Islet of Langerhans (tissue), 1 donor: ENCODE measurements around the gene PRAMEF12.
"Not testable (repeated sequence)": the region's sequence is repeated elsewhere in the genome, so short reads cannot be mapped to it uniquely, and the experiment has no call there.

Experiments used
- FAIRE-seq: peaks from one replicate; lab custom pipeline; 2011; peaks lifted over from hg19 to GRCh38; lab: Jason Lieb, UNC

PRAMEF12 gene

GRCh38 chr1:12773438-12773837, at the start of gene PRAMEF12:
PRAMEF12 (plus strand) TSS chr1:12773738; CDS start chr1:12774868, 1,130 bp downstream.
- FAIRE-seq = no peak

- no peak for FAIRE-seq
Observed at GRCh38 chr1:12728391-12728790, 45.1 kb upstream of the PRAMEF12 start.

- FAIRE-seq = no peak
Observed at GRCh38 chr1:12730156-12730555, 43.4 kb upstream of the PRAMEF12 start.

GRCh38 chr1:12731084-12731483, 42.5 kb upstream of the PRAMEF12 start:
- not testable (repeated sequence) for FAIRE-seq

- FAIRE-seq = no peak
Observed at GRCh38 chr1:12734651-12735050, 38.9 kb upstream of the PRAMEF12 start.

GRCh38 chr1:12738934-12739333, 34.6 kb upstream of the PRAMEF12 start:
- no peak for FAIRE-seq

GRCh38 chr1:12739613-12740012, 33.9 kb upstream of the PRAMEF12 start:
- FAIRE-seq = no peak

GRCh38 chr1:12741946-12742345, 31.6 kb upstream of the PRAMEF12 start:
- no peak for FAIRE-seq

- FAIRE-seq = no peak
Observed at GRCh38 chr1:12745126-12745991, 28.2 kb upstream of the PRAMEF12 start.

- peak; percentile 99 for FAIRE-seq
Observed at GRCh38 chr1:12745992-12746323, 27.6 kb upstream of the PRAMEF12 start, which contains the start of gene CFAP107. CFAP107 (plus strand) TSS chr1:12746200; CDS start chr1:12746431, 231 bp downstream.

GRCh38 chr1:12748778-12749355, 24.7 kb upstream of the PRAMEF12 start:
- no peak for FAIRE-seq

GRCh38 chr1:12754738-12755137, 18.8 kb upstream of the PRAMEF12 start:
- no peak for FAIRE-seq

- no peak for FAIRE-seq
Observed at GRCh38 chr1:12756273-12756672, 17.3 kb upstream of the PRAMEF12 start.

- no peak for FAIRE-seq
Observed at GRCh38 chr1:12756768-12757413, 16.6 kb upstream of the PRAMEF12 start.

GRCh38 chr1:12757836-12758235, 15.7 kb upstream of the PRAMEF12 start:
- no peak for FAIRE-seq

GRCh38 chr1:12760256-12760795, 13.2 kb upstream of the PRAMEF12 start:
- no peak for FAIRE-seq

- FAIRE-seq = no peak
Observed at GRCh38 chr1:12761781-12762180, 11.8 kb upstream of the PRAMEF12 start.

GRCh38 chr1:12762766-12763165, 10.8 kb upstream of the PRAMEF12 start:
- FAIRE-seq = no peak

- no peak for FAIRE-seq
Observed at GRCh38 chr1:12763479-12763878, 10.1 kb upstream of the PRAMEF12 start.

- no peak for FAIRE-seq
Observed at GRCh38 chr1:12764016-12764415, 9.5 kb upstream of the PRAMEF12 start.

- no peak for FAIRE-seq
Observed at GRCh38 chr1:12769031-12769430, 4.5 kb upstream of the PRAMEF12 start.

- no peak for FAIRE-seq
Observed at GRCh38 chr1:12769976-12770505, 3.5 kb upstream of the PRAMEF12 start.

- FAIRE-seq = no peak
Observed at GRCh38 chr1:12770620-12771019, 2.9 kb upstream of the PRAMEF12 start.
